GM12878 (cell line): ENCODE data around the gene MGAT4C. TPM values are rescaled to one million over a fixed set of nuclear protein-coding genes. Genes with fewer than 3 reads are reported as not detected.

Source experiments
- ATAC-seq: fragments of 200-7000 bp; cut with Tn5 transposase; 3 replicates; pipeline ENCODE4 v1.9.1; 2020; ENCODE audit warnings: mild to moderate bottlenecking, moderate library complexity
- BruUV-seq: library from RNA; stranded (reverse); fragments of 400-500 nt; replicated peaks from 2 replicates; lab custom pipeline; 2021; lab: Mats Ljungman, UMichigan
- CTCF ChIA-PET: fragments of 300-600 bp; sonication (Branson Sonifier 250); formaldehyde crosslinking; extraction: SDS; loops from one replicate; lab custom pipeline; 2021; ENCODE audit warnings: inconsistent platforms; lab: Yijun Ruan, JAX
- POLR2A ChIA-PET: fragments of 350-600 bp; formaldehyde crosslinking; extraction: SDS; loops from one replicate; lab custom pipeline; 2021; ENCODE audit warnings: inconsistent platforms; lab: Charles Lee
- RAD21 ChIA-PET: fragments of 300-600 bp; sonication (Branson Sonifier 250); formaldehyde crosslinking; loops from one replicate; lab custom pipeline; 2023; ENCODE audit warnings: antibody characterized with exemption; ENCODE audit not compliant: unreplicated experiment; lab: Charles Lee
- SMC1A ChIA-PET: fragments of 300-600 bp; sonication (Branson Sonifier 250); formaldehyde crosslinking; loops from one replicate; lab custom pipeline; 2023; ENCODE audit not compliant: unreplicated experiment, uncharacterized antibody; lab: Charles Lee
- DNase-seq: peaks from one replicate; pipeline ENCODE4 v3.0.0-alpha.2; 2011; ENCODE audit warnings: low read depth, low spot score
- FAIRE-seq: peaks from 3 replicates; lab custom pipeline; 2011; peaks lifted over from hg19 to GRCh38; lab: Jason Lieb, UNC
- H2AFZ ChIP-seq: 2 replicates; pipeline ENCODE4 v1.6.0; 2011; ENCODE audit warnings: low read depth, low read length, control low read depth; ENCODE audit not compliant: control insufficient read depth
- H3K27ac ChIP-seq: 2 replicates; pipeline ENCODE4 v1.5.1; 2011; ENCODE audit warnings: control low read depth; ENCODE audit not compliant: control insufficient read depth, insufficient read depth
- H3K27me3 ChIP-seq, 2 experiments: replicated peaks in 1 of 2; 2 replicates each; pipeline versions ENCODE4 v1.6.0 to v1.6.1; 2011; ENCODE audit warnings: low read length in 1 of 2; ENCODE audit not compliant: control insufficient read depth in 2 of 2, insufficient read depth in 2 of 2
- H3K36me3 ChIP-seq, 2 experiments: 2 replicates each; pipeline ENCODE4 v1.5.1; 2011; ENCODE audit warnings: low read length in 1 of 2; ENCODE audit not compliant: control insufficient read depth in 2 of 2, insufficient read depth in 2 of 2
- H3K4me1 ChIP-seq: 2 replicates; pipeline ENCODE4 v1.6.1; 2011; ENCODE audit warnings: mild to moderate bottlenecking, low read length, moderate library complexity, mixed read lengths; ENCODE audit not compliant: control insufficient read depth, insufficient read depth
- H3K4me2 ChIP-seq: 2 replicates; pipeline ENCODE4 v1.6.0; 2011; ENCODE audit warnings: control low read depth; ENCODE audit not compliant: control insufficient read depth, insufficient read depth
- H3K4me3 ChIP-seq: fragments of 200-600 bp; sonication (generic); 2 replicates; pipeline ENCODE4 v1.5.1; 2016
- H3K79me2 ChIP-seq: 2 replicates; pipeline ENCODE4 v1.6.0; 2011; ENCODE audit warnings: low read length; ENCODE audit not compliant: control insufficient read depth, insufficient read depth
- H3K9ac ChIP-seq: 2 replicates; pipeline ENCODE4 v1.8.0; 2011; ENCODE audit warnings: low read length, control low read depth, mixed read lengths; ENCODE audit not compliant: control insufficient read depth, insufficient read depth
- H3K9me3 ChIP-seq: replicated peaks from 3 replicates; pipeline ENCODE4 v1.5.1; 2011; ENCODE audit warnings: mild to moderate bottlenecking, low read length; ENCODE audit not compliant: control insufficient read depth, insufficient read depth
- H4K20me1 ChIP-seq: 2 replicates; pipeline ENCODE4 v1.6.0; 2011; ENCODE audit not compliant: control insufficient read depth, insufficient read depth
- BACH1 ChIP-seq: fragments of 450-650 bp; IDR thresholded peaks from 2 replicates; pipeline ENCODE4 v1.6.1; 2017; ENCODE audit warnings: mild to moderate bottlenecking, borderline replicate concordance
- CEBPB ChIP-seq, 2 experiments: fragments of 150-350 bp in 1 of 2; IDR thresholded peaks; 2 replicates each; pipeline ENCODE4 v1.6.1; 2012 to 2014; ENCODE audit warnings: low read depth in 2 of 2, low read length in 2 of 2, borderline replicate concordance in 1 of 2, inconsistent platforms in 1 of 2
- CHD2 ChIP-seq: IDR thresholded peaks from 2 replicates; pipeline ENCODE4 v1.6.1; 2011; ENCODE audit warnings: low read depth, low read length, improper control_type of control experiment, borderline replicate concordance
- GABPA ChIP-seq: IDR thresholded peaks from 2 replicates; pipeline ENCODE4 v1.6.1; 2014; ENCODE audit warnings: antibody characterized with exemption, low read depth, mild to moderate bottlenecking, inconsistent platforms
- GATAD2B ChIP-seq: fragments of 450-650 bp; conservative IDR thresholded peaks from 2 replicates; pipeline ENCODE4 v1.6.1; 2017; ENCODE audit warnings: low read depth, mild to moderate bottlenecking, moderate library complexity
- TCF12 ChIP-seq: IDR thresholded peaks from 2 replicates; pipeline ENCODE4 v1.6.1; 2011; ENCODE audit warnings: low read depth, mild to moderate bottlenecking, low read length
- ZNF274 ChIP-seq: IDR thresholded peaks from one replicate; pipeline ENCODE4 v1.8.0; 2011; ENCODE audit not compliant: insufficient read length, insufficient read depth
- WGBS: methylation state at CpG from one replicate; pipeline ENCODE4 v1.1.6; 2016; ENCODE audit warnings: low lambda C conversion rate; ENCODE audit not compliant: insufficient replicate concordance, insufficient coverage; ENCODE audit errors: missing lambda C conversion rate; 5-methylcytosine and 5-hydroxymethylcytosine counted together
- in situ Hi-C: fragments of 300-500 bp; cut with MboI; formaldehyde crosslinking; loops from 9 replicates; pipeline ENCODE4 v1.14.3; 2018; ENCODE audit warnings: mixed read lengths
- intact Hi-C: fragments of 100-400 bp; cut with micrococcal nuclease; formaldehyde crosslinking; loops from one replicate; pipeline ENCODE4 v1.14.2; 2022; ENCODE audit not compliant: unreplicated experiment
- polyA plus RNA-seq, 11 experiments: library from polyadenylated mRNA; depleted of rRNA in 4 of 11; unstranded in 6 of 11; stranded (reverse) in 5 of 11; fragments of >200 nt; fragmentation: Nextera tagmentation in 4 of 11; fragmentation: Illumina TruSeq in 1 of 11; extraction: Ambion mirVana in 4 of 11; extraction: Trizol in 1 of 11; gene quantifications; 1 replicate in 1 of 11; 2 replicates in 10 of 11; pipeline versions ENCODE4 v1.2.1 to v1.2.3, GENCODE V29; 2011 to 2016; ENCODE audit warnings: inconsistent platforms in 2 of 11, missing spikeins in 2 of 11, low read depth in 1 of 11
- total RNA-seq, 4 experiments: library from RNA; depleted of rRNA in 3 of 4; stranded (reverse); fragments of >200 nt in 3 of 4; fragmentation: Illumina TruSeq in 1 of 4; extraction: Trizol in 1 of 4; gene quantifications; 2 replicates each; pipeline versions ENCODE4 v1.2.1 to v1.2.3, GENCODE V29; 2013 to 2021
- TF ChIP-seq, protein P1 (sequence below): IDR thresholded peaks from 2 replicates; pipeline ENCODE4 v1.6.1; 2012; ENCODE audit warnings: low read length, inconsistent platforms
- TF ChIP-seq, protein P2 (sequence below): fragments of 450-650 bp; IDR thresholded peaks from 2 replicates; pipeline ENCODE4 v1.6.1; 2017; ENCODE audit warnings: antibody characterized with exemption, mild to moderate bottlenecking, moderate library complexity
- TF ChIP-seq, protein P3 (sequence below): fragments of 450-650 bp; IDR thresholded peaks from 2 replicates; pipeline ENCODE4 v1.6.1; 2017; ENCODE audit warnings: mild to moderate bottlenecking, moderate library complexity

The MGAT4C gene
- total and polyA plus RNA-seq, 10 of the 15 experiments (the other 5 are each of a cell fraction or from before 2014, with no cell fraction given) = not detected

DNA sequence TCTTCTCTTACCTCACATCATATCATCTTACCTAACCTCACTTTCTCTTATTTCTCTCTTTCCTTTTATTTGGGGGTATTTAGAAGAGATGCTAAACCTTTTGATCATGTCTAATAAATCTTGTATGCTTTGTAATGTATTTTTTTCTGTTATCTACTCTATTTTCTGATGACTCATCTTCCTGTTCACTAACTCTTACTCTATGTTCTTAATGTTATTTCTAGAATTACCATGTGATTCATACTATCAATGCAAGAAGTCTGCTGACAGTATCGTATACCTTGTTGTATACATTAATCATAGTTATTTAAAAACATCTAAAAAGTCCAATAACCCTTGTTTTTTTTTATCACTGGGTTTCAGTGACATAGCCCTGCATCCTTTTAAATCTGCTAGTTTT, 62.3 kb downstream of the MGAT4C start (continued):
- TF ChIP-seq, protein P1, sequence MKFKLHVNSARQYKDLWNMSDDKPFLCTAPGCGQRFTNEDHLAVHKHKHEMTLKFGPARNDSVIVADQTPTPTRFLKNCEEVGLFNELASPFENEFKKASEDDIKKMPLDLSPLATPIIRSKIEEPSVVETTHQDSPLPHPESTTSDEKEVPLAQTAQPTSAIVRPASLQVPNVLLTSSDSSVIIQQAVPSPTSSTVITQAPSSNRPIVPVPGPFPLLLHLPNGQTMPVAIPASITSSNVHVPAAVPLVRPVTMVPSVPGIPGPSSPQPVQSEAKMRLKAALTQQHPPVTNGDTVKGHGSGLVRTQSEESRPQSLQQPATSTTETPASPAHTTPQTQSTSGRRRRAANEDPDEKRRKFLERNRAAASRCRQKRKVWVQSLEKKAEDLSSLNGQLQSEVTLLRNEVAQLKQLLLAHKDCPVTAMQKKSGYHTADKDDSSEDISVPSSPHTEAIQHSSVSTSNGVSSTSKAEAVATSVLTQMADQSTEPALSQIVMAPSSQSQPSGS = no peak
- TF ChIP-seq CEBPB (IDR thresholded peaks at IDR 0.05; ENCODE audit: borderline replicate concordance in 1 of 2, low read depth in 2 of 2, low read length in 2 of 2) = no peak
- TF ChIP-seq TCF12 = no peak
- no peak for TF ChIP-seq BACH1
- TF ChIP-seq, all 136 proteins: peak for 0

DNA sequence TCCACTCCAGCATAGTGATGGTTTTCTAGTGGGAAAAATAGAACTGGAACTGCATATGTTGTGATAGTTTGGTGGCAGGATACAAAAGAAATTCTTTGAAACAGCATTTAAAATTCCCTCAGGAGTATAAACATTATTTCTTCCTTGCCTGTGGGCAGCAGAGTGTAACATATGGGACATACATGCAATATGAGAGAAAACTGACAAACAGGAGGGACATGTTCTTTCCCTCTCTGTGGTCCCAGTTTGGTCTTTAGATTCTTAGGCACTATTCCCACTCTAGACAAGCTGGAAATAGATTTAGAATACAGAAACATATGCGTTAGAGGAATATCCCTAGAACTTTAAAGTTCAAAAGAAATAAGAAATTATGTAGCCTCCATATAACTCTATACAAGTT, 68.0 kb downstream of the MGAT4C start:
- no TSS peak for BruUV-seq
- ChIA-PET CTCF (no interaction called here), SMC1A (interaction anchor here (0.6 kb wide), 1 partner anchor 1557 kb away, joined by 3 read pairs; no protein-coding TSS in a partner anchor), POLR2A (no interaction called here), RAD21 (no interaction called here)
- FAIRE-seq (no peak), ATAC-seq (no peak), DNase-seq (no peak)
- H3K4me3 ChIP-seq = no peak overlapping the region
- H3K27me3 ChIP-seq = no peaks in the 10 kb centered on the region
- no peaks in the 10 kb centered on the region for H3K9me3 ChIP-seq
- WGBS = 50% methylated on average over 1 of the region's 1 CpG
- H2AFZ ChIP-seq = no peak overlapping the region
- no peak overlapping the region for H3K4me2 ChIP-seq
- H3K4me1 ChIP-seq = no peaks in the 10 kb centered on the region
- TF ChIP-seq GABPA (no peak), CHD2 (no peak), BACH1 (no peak), GATAD2B (no peak), ZNF274 (no peak)
- TF ChIP-seq, protein P2, sequence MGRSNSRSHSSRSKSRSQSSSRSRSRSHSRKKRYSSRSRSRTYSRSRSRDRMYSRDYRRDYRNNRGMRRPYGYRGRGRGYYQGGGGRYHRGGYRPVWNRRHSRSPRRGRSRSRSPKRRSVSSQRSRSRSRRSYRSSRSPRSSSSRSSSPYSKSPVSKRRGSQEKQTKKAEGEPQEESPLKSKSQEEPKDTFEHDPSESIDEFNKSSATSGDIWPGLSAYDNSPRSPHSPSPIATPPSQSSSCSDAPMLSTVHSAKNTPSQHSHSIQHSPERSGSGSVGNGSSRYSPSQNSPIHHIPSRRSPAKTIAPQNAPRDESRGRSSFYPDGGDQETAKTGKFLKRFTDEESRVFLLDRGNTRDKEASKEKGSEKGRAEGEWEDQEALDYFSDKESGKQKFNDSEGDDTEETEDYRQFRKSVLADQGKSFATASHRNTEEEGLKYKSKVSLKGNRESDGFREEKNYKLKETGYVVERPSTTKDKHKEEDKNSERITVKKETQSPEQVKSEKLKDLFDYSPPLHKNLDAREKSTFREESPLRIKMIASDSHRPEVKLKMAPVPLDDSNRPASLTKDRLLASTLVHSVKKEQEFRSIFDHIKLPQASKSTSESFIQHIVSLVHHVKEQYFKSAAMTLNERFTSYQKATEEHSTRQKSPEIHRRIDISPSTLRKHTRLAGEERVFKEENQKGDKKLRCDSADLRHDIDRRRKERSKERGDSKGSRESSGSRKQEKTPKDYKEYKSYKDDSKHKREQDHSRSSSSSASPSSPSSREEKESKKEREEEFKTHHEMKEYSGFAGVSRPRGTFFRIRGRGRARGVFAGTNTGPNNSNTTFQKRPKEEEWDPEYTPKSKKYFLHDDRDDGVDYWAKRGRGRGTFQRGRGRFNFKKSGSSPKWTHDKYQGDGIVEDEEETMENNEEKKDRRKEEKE = no peak
- TF ChIP-seq, protein P3, sequence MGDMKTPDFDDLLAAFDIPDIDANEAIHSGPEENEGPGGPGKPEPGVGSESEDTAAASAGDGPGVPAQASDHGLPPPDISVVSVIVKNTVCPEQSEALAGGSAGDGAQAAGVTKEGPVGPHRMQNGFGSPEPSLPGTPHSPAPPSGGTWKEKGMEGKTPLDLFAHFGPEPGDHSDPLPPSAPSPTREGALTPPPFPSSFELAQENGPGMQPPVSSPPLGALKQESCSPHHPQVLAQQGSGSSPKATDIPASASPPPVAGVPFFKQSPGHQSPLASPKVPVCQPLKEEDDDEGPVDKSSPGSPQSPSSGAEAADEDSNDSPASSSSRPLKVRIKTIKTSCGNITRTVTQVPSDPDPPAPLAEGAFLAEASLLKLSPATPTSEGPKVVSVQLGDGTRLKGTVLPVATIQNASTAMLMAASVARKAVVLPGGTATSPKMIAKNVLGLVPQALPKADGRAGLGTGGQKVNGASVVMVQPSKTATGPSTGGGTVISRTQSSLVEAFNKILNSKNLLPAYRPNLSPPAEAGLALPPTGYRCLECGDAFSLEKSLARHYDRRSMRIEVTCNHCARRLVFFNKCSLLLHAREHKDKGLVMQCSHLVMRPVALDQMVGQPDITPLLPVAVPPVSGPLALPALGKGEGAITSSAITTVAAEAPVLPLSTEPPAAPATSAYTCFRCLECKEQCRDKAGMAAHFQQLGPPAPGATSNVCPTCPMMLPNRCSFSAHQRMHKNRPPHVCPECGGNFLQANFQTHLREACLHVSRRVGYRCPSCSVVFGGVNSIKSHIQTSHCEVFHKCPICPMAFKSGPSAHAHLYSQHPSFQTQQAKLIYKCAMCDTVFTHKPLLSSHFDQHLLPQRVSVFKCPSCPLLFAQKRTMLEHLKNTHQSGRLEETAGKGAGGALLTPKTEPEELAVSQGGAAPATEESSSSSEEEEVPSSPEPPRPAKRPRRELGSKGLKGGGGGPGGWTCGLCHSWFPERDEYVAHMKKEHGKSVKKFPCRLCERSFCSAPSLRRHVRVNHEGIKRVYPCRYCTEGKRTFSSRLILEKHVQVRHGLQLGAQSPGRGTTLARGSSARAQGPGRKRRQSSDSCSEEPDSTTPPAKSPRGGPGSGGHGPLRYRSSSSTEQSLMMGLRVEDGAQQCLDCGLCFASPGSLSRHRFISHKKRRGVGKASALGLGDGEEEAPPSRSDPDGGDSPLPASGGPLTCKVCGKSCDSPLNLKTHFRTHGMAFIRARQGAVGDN = no peak
- in situ Hi-C loops (no loop called here), intact Hi-C loops (no loop called here)
- no peak overlapping the region for H3K27ac ChIP-seq
- H4K20me1 ChIP-seq = no peaks in the 10 kb centered on the region
- no peaks in the 10 kb centered on the region for H3K36me3 ChIP-seq
- no peak overlapping the region for H3K9ac ChIP-seq
- H3K79me2 ChIP-seq = no peaks in the 10 kb centered on the region
